HG02571 (cell line): ENCODE measurements around the gene DNASE1L1.

Source experiments
- ATAC-seq: cut with Tn5 transposase; IDR thresholded peaks from one replicate; pipeline ENCODE4 v1.9.1; 2021; ENCODE audit warnings: mild to moderate bottlenecking, moderate library complexity; ENCODE audit not compliant: unreplicated experiment

Gene DNASE1L1

GRCh38 chrX:154384284-154384892 is 24.7 kb downstream of the DNASE1L1 start:
- ATAC-seq, result no peak

- no peak for ATAC-seq
Observed at GRCh38 chrX:154383359-154384283, 25.4 kb downstream of the DNASE1L1 start.

DNA sequence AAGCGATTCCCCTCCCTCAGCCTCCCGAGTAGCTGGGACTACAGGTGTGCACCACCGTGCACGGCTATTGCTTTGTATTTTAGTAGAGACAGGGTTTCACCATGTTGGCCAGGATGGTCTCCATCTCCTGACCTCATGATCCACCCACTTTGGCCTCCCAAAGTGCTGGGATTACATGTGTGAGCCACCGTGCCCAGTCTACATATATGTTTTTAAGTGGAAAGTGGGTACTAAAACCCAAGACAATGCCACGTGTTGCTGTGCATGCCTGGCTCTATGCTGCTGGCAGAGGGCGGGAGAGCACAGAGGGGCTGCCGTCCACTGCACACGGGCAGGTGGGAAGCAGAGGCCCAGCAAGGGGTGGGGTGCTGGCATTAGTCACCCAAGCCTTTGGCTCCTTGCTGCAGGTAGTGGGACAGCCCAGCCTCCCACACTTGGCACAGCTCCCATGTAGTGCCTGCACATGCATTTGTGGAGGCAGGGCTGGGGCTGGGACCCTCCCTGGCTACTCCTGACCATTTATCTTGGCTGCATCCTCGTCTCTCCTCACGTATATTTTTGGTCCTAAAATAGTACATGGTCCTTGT is 26.5 kb downstream of the DNASE1L1 start:
- ATAC-seq, result no peak

DNA sequence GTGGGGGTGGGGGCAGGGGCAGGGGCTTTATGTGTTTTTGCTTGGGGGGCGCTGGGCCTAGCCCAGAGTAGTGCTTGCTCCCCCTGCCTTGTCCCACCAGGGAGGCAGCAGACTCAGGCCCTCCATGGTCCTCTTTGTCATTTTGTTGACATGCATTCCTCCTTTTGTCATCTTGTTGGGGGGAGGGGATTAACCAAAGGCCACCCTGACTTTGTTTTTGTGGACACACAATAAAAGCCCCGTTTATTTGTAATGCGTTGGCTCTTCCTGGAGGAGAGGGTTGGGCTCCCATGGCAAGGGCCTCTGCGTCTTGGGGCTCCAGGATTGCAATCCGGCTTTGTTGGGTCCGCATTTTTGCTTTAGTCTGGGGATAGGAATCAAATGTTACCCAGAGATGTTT is 27.8 kb downstream of the DNASE1L1 start:
- no peak for ATAC-seq

GRCh38 chrX:154380787-154381186 is 28.3 kb downstream of the DNASE1L1 start:
- ATAC-seq, result no peak

DNA sequence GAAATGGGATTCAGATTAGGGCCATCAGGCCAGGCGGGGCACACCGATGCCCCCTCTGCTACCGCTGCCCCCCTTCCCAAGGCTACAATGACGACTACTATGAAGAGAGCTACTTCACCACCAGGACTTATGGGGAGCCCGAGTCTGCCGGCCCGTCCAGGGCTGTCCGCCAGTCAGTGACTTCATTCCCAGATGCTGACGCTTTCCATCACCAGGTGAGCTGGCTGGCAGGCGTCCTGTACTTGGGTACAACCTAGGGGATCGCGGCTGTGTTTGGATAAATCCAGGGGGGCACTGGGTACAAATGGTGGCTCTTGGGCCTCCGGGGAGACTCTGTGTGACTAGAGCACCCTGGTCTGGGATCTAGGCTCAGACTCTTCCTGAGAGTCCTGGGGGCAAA is 28.9 kb downstream of the DNASE1L1 start:
- no peak for ATAC-seq

- ATAC-seq, result peak; percentile 2
Observed at GRCh38 chrX:154379569-154379951, 29.5 kb downstream of the DNASE1L1 start.

DNA sequence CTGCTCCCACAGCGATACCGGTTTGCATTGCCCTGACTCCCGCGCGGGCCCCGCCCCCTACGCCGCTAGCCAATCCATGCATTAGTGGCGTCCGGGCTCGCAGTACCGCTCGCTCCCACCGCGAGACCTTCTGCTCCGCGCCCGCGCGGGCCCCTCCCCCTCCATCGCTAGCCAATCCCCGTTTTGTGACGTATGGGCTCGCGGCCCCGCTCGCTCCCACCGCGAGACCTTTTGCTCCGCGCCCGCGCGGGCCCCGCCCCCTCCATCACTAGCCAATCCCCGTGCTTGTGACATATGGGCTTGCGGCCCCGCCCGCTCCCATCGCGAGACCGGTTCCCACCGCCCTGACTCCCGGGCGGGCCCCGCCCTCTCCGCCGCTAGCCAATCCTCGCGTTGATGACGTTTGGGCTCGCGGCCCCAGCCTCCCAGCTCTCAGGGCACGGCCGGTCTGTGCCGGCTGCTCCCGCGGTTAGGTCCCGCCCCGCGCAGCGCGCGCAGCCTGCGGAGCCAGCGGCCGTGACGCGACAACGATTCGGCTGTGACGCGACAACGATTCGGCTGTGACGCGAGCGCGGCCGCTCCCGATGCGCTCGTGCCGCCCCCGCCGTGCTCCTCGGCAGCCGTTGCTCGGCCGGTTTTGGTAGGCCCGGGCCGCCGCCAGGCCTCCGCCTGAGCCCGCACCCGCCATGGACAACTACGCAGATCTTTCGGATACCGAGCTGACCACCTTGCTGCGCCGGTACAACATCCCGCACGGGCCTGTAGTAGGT is 30.1 kb downstream of the DNASE1L1 start, which contains the start of gene EMD:
Gene EMD, plus strand, starts transcription at position 497 of the 770 bp plus-strand sequence. Its CDS starts 190 bp downstream, at position 687.
- ATAC-seq, result peak; percentile 75

GRCh38 chrX:154378059-154378798 is 30.8 kb downstream of the DNASE1L1 start:
- ATAC-seq, result peak; percentile 2

GRCh38 chrX:154376774-154377173 is 32.3 kb downstream of the DNASE1L1 start:
- ATAC-seq, result no peak

GRCh38 chrX:154375156-154375504 is 33.9 kb downstream of the DNASE1L1 start:
- ATAC-seq, result no peak

DNA sequence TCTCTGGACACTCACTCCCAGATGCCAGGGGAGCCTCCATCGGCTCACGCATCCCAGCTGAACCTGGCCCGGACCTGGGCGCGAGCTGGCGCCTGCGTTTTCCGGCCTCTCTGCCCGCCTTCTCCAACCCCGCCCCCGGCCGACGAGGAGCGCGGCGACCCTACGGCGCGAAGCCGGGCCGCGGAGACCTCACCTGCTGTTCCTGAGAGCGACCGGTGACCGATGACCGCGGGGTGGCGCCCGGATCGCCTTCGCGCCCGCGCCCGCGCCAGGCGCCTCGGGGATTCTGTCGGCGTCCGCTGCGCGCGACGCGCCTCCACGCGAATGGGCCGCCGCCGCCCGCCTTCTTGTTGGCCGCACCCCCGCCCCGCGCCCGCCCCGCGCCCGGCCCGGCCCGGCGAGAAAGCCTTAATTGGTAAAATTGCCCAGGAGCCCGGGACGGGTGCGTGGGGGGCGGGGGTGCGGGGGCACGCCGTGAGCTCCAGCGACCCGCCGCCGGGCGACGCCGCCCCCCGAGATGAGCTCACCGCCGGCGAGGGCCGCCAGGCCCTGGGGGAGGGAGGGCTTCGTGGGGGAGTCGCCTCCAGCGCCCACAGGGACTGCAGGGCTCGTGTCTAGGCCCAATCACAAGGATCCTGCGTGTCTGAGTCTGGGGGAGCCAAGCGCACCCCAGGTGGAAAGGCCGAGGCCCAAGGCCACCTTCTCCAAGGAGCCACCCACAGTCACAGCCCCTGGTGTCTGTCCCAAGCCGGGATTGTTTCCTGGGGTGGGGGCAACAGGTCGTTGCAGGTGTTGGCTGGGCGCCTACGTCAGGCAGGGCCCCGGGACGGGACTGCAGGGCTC is 34.5 kb downstream of the DNASE1L1 start, which contains the start of gene FLNA:
Gene FLNA, minus strand, starts transcription at position 322 of the 843 bp plus-strand sequence. CDS start 3,389 bp downstream, outside the sequence.
- no peak for ATAC-seq

DNA sequence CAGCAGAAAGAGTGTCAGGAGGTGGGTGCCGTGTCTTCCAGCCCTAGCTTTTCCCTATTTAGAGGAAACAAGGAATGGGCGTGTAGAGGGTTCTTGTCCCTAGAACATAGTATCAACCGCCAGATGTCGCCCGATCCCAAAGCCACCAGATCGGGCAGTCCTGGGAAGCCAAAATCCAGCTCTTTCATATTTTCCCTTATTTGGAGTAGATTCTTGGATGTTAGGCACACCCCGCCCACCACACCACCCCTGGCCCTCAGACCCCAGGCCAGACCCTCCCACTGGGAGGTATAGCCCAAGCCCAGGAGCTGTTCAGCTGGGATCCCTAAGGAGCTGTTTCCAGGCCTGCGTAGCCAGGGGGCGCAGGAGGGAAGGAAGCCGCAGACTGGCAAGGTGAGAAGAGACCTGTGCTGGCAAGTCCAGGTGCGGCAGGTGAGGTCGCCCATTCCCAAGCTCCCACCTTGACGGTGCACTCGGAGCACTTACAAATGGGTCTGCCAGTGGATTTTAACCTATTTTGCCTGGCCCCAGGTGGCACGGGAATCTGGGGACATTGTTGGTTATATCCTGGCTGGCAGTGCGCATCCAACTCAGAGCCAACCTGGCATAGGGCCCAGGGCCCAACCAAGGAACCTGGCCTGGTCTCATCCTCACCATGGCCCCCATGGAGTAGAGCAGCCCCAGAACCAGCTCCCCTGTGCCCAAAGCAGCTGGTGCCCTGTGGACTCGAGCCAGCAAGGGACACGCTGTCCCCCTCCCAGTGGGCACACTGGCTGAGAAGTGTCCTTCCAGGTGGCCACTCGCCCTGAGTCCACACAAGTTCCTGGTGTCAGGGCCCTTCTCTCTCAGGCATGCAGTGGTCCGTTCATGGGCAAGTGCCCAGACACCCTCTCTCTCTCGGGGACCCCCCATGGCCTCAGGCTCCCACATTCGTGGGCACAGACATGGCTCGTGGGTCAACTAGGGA is 35.4 kb downstream of the DNASE1L1 start:
- no peak for ATAC-seq

DNA sequence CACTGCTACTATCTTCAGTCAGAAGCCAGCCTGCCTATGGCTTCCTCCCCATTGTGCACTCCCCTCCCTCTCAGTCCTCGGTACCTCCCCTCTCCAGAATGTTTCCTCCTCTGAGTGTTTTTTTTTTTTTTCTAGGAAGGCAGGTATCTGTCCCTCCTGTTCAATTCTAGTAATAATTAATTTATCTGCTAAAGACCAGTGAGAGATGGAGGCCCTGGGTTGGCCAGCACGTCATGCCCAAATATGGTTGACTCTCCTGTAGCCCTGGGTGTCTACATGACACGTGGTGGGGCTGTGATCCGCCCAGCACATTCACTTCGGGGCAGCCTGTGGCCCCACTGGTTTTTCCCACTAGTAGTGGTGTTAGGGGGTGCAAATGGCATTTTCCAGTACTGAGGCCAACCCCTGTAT is 36.4 kb downstream of the DNASE1L1 start:
- no peak for ATAC-seq

GRCh38 chrX:154371789-154372300 is 37.2 kb downstream of the DNASE1L1 start:
- no peak for ATAC-seq

GRCh38 chrX:154371017-154371788 is 37.9 kb downstream of the DNASE1L1 start:
- peak; percentile 52 for ATAC-seq
